Esophagus (tissue), 2 donors: Measurements from ENCODE around the gene KIAA0319L. TPM values are rescaled to one million over a fixed set of nuclear protein-coding genes. Genes with fewer than 3 reads are reported as not detected.

ENCODE experiments used
- H3K27ac ChIP-seq, 2 donors: one replicate each; pipeline ENCODE4 v1.5.1; 2013; ENCODE audit warnings: low read depth in 2 of 2, mild to moderate bottlenecking in 2 of 2, inconsistent platforms in 1 of 2, low read length in 1 of 2, moderate library complexity in 1 of 2
- H3K27me3 ChIP-seq, 2 donors: one replicate each; pipeline ENCODE4 v1.6.1; 2013; ENCODE audit warnings: low read length in 2 of 2, control low read depth in 1 of 2, mild to moderate bottlenecking in 1 of 2; ENCODE audit not compliant: insufficient read depth in 2 of 2, control insufficient read depth in 1 of 2
- H3K36me3 ChIP-seq, 2 donors: one replicate each; pipeline ENCODE4 v1.6.1; 2013; ENCODE audit warnings: low read length in 1 of 2; ENCODE audit not compliant: control insufficient read depth in 2 of 2, insufficient read depth in 2 of 2
- H3K4me1 ChIP-seq, 2 donors: one replicate each; pipeline ENCODE4 v1.6.1; 2013; ENCODE audit warnings: low read length in 1 of 2; ENCODE audit not compliant: control insufficient read depth in 2 of 2, insufficient read depth in 2 of 2
- H3K4me3 ChIP-seq, 2 donors: one replicate each; pipeline ENCODE4 v1.5.1; 2013; ENCODE audit warnings: low read length in 2 of 2, mild to moderate bottlenecking in 2 of 2, low read depth in 1 of 2, moderate library complexity in 1 of 2
- H3K9me3 ChIP-seq, 2 donors: one replicate each; pipeline ENCODE4 v1.6.1; 2013; ENCODE audit warnings: mild to moderate bottlenecking in 2 of 2, low read depth in 1 of 2, low read length in 1 of 2, moderate library complexity in 1 of 2; ENCODE audit not compliant: control insufficient read depth in 2 of 2, insufficient read depth in 1 of 2
- WGBS, 2 donors: extraction: QIAGEN DNeasy Blood & Tissue Kit; methylation state at CpG; one replicate each; pipeline ENCODE4 v1.1.7; 2013; 5-methylcytosine and 5-hydroxymethylcytosine counted together
- polyA plus RNA-seq, 2 donors: library from polyadenylated mRNA; stranded (reverse); fragments of 200-250 nt; gene quantifications; one replicate each; pipeline ENCODE4 v1.2.3, GENCODE V29; 2013
- donor health status: healthy with polysubstance abuse.
- donor health status: Bipolar disorder and iron deficiency.

KIAA0319L gene
- polyA plus RNA-seq, 2 donors = 12.8 to 16.7 TPM

GRCh38 chr1:35564884-35565741 lies 7.9 kb upstream of the KIAA0319L start:
- Histone ChIP-seq H3K4me1 (peaks cover 12 to 15% of the 10 kb centered on the region in 2 donors), H3K9me3 (no peaks in the 10 kb centered on the region), H3K27me3 (no peaks in the 10 kb centered on the region), H3K4me3 (no peak overlapping the region), H3K27ac (no peak overlapping the region), H3K36me3 (peaks cover 0 to 16% of the 10 kb centered on the region in 2 donors)
- WGBS, 2 donors = 89 to 91% methylated on average over 26 to 28 of the region's 28 CpGs

DNA sequence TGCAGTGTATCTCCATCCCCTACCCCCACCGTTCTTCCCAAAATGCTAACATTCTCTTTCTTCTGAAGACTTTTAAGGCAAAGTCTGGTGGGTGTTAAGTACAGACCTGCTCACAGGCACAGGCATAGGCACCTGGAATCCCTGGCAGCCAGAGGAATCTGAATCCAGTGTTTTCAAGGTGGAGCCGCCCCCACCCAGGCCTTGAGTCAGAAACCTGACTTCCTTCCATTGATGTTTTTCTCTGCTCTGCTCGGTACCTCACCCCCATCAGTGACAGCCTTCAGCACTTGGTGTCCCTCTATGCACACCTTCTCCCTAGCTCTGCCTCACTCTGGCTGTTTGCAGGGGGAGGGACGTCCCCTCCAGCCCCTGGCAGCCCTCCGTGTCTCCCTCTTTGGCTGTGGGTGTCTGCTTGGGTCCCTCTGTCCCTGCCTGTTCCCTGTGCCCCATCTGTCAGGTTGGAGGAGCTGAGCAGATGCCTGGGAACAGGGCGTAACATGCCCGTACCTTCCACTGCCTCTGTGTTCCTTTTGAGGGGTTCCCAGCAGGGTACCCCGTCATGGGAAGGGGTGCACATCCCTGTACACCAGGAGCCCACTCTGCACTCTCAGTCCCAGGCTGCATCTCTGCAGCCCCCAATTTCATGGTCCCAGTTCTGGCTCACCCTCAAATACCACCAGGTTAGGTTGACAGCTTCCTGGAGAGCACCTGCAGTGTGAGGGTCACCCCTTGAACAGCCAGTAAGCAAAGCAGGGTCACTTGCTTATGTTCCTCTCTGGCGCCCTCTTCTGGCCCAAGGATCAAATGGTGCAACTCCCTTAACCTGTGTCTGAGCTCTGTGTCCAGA lies 7.1 kb upstream of the KIAA0319L start:
- H3K4me1 ChIP-seq = peaks cover 12 to 15% of the 10 kb centered on the region in 2 donors
- peaks cover 0 to 16% of the 10 kb centered on the region in 2 donors for H3K36me3 ChIP-seq
- H3K9me3 ChIP-seq = no peaks in the 10 kb centered on the region
- H3K27ac ChIP-seq = no peak overlapping the region
- no peaks in the 10 kb centered on the region for H3K27me3 ChIP-seq
- 67 to 68% methylated on average over 9 of the region's 9 CpGs for WGBS, 2 donors
- no peak overlapping the region for H3K4me3 ChIP-seq

DNA sequence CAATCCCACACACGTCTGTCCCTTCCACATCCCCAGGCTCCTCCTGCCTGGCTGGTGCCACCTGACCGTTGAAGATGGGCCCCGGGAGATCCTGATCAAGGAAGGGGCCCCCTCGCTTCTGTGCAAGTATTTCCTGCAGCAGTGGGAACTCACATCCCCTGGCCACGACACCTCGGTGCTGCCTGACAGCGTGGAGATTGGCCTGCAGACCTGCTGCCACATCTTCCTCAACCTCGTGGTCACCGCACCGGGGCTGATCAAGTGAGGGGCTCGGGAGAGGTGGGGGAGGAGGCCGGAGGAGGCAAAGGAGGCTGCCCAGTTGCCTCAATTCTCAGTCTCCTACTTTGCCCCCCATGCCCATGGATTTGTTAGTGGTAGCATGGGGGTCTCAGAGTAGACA lies 6.0 kb upstream of the KIAA0319L start:
- WGBS, 2 donors = 74 to 84% methylated on average over 12 of the region's 12 CpGs
- Histone ChIP-seq H3K27me3 (no peaks in the 10 kb centered on the region), H3K27ac (no peak overlapping the region), H3K4me1 (peaks cover 12 to 17% of the 10 kb centered on the region in 2 donors), H3K36me3 (peaks cover 0 to 16% of the 10 kb centered on the region in 2 donors), H3K9me3 (no peaks in the 10 kb centered on the region), H3K4me3 (no peak overlapping the region)

DNA sequence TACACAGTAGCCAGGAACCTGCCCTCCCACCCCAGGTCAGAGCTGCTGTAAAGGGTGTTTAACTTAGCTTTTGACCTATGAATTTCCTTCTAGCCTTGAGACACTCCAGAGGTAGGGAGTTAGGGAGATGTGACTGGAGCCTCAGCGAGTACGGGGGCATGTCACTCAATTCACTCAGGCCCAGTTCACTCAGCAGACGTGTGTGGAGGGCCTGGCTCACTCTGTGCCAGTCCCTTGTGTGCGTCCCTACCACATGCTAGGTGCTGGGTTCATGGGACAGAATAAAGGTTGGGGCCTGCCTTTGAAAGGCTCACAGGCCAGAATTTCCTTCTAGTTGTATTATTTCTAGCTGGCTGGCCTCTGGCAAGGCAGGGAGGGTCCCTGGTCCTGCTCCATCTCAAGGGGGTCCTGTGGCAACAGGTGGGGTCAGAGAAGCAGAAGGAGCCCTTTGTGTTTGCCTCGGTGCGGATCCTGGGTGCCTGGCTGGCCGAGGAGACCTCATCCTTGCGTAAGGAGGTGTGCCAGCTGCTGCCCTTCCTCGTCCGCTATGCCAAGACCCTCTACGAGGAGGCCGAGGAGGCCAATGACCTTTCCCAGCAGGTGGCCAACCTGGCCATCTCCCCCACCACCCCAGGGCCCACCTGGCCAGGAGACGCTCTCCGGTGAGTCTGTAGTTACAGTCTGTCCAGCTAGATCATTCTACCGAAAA lies 4.9 kb upstream of the KIAA0319L start:
- no peak overlapping the region for H3K4me3 ChIP-seq
- H3K27ac ChIP-seq = no peak overlapping the region
- H3K27me3 ChIP-seq = no peaks in the 10 kb centered on the region
- peaks cover 12 to 17% of the 10 kb centered on the region in 2 donors for H3K4me1 ChIP-seq
- peaks cover 0 to 16% of the 10 kb centered on the region in 2 donors for H3K36me3 ChIP-seq
- WGBS, 2 donors = 90 to 94% methylated on average over 15 of the region's 15 CpGs
- H3K9me3 ChIP-seq = no peaks in the 10 kb centered on the region

DNA sequence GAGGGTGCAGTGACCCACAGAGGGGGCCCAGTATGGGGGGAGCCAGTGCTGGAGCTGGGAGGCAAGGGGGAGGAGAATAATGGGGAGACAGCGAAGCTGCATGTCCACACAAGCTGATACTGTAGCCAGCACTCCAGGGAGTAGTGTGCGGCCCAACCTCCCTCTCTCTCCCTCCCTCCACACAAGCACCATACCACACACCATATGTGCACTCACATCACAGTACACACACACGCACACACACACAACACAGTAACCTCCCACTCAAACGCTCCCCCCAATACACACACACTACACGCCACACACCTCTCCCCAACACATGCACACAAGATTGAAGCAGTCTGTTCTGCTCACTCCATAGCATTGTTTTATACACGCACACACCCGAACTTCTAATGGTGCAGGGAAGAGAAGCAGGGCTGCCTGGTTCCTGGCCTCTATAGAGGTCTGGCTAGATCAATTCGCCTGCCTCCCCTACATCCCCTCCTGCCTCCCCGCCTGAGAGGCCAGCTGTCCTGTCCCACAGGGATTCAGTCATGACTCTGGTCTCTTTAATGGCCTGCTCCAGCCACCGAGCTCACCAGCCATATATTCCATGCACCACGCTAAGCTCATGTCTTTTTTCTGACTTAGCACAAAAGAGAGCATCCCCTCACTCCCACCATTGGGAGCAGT lies 4.2 kb upstream of the KIAA0319L start:
- H3K9me3 ChIP-seq = no peaks in the 10 kb centered on the region
- H3K4me1 ChIP-seq = peaks cover 12 to 17% of the 10 kb centered on the region in 2 donors
- 67 to 74% methylated on average over 11 of the region's 11 CpGs for WGBS, 2 donors
- H3K36me3 ChIP-seq = peaks cover 0 to 14% of the 10 kb centered on the region in 2 donors
- no peak overlapping the region for H3K4me3 ChIP-seq
- no peaks in the 10 kb centered on the region for H3K27me3 ChIP-seq
- no peak overlapping the region for H3K27ac ChIP-seq

DNA sequence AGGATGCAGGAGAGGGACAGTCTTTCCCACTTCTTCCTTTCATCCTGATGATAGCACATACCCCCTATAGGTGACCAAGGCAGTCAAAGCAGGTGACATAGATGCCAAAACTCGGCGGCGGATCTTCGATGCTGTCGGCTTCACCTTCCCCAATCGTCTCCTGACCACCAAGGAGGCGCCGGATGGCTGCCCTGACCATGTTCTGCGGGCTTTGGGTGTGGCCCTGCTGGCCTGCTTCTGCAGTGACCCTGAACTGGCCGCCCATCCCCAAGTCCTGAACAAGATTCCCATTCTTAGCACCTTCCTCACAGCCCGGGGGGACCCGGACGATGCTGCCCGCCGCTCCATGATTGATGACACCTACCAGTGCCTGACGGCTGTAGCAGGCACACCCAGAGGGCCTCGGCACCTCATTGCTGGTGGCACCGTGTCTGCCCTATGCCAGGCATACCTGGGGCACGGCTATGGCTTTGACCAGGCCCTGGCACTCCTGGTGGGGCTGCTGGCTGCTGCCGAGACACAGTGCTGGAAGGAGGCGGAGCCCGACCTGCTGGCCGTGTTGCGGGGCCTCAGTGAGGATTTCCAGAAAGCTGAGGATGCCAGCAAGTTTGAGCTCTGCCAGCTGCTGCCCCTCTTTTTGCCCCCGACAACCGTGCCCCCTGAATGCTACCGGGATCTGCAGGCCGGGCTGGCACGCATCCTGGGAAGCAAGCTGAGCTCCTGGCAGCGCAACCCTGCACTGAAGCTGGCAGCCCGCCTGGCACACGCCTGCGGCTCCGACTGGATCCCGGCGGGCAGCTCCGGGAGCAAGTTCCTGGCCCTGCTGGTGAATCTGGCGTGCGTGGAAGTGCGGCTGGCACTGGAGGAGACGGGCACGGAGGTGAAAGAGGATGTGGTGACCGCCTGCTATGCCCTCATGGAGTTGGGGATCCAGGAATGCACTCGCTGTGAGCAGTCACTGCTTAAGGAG lies 3.3 kb upstream of the KIAA0319L start:
- 48 to 52% methylated on average over 44 of the region's 44 CpGs for WGBS, 2 donors
- no peaks in the 10 kb centered on the region for H3K27me3 ChIP-seq
- H3K36me3 ChIP-seq = peaks cover 0 to 12% of the 10 kb centered on the region in 2 donors
- H3K4me3 ChIP-seq = no peak overlapping the region
- no peak overlapping the region for H3K27ac ChIP-seq
- peaks cover 12 to 17% of the 10 kb centered on the region in 2 donors for H3K4me1 ChIP-seq
- no peaks in the 10 kb centered on the region for H3K9me3 ChIP-seq

DNA sequence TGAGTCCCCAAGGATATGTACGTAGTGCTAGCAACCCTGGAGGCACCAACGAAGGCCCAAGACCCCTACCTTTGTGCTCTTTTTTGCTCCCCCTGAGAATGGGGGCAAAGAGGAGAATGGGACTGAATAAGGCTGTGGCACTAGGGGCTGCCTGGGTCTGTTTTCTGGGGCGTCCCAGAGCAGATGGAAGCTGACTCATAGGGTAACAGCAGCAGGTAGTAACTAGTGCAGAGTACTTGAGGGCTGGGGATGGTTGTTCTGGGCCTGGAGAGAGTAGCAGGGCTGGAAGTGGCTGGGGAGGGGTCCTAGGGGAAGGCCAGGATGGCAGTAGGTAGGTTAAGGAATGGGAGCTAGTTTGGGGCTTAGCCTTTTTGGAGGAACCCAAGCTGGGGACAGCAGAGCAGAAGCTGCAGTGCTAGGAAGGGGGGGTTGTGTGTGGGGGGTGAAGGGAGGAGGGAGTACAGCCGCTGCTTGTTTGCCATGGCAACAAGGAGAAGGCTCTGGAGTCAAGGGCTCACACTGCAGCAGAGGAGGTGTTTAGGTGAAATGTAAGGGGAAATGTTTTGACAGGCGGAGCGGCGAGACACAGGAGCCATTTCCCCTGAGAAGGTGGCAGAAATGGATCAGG lies 2.2 kb upstream of the KIAA0319L start:
- Histone ChIP-seq H3K4me1 (peaks cover 12 to 17% of the 10 kb centered on the region in 2 donors), H3K36me3 (peaks cover 0 to 7% of the 10 kb centered on the region in 2 donors), H3K4me3 (no peak overlapping the region), H3K27me3 (no peaks in the 10 kb centered on the region), H3K9me3 (no peaks in the 10 kb centered on the region), H3K27ac (peak overlapping the region in 1 of 2 donors; percentile 11)
- WGBS, 2 donors = 74 to 75% methylated on average over 7 of the region's 7 CpGs
